HL-60 (cell line): Measurements from ENCODE around the gene LFNG.

Experiments
- DNase-seq, 2 experiments: peaks; one replicate each; pipeline ENCODE4 v3.0.0-alpha.2; 2010 to 2020; ENCODE audit warnings: low read depth in 1 of 2, low spot score in 1 of 2
- H3K27ac ChIP-seq: fragments of 250-450 bp; sonication (Bioruptor Pico); replicated peaks from 2 replicates; pipeline ENCODE4 v1.5.1; 2020; ENCODE audit warnings: mild to moderate bottlenecking, moderate library complexity
- H3K27me3 ChIP-seq: fragments of 250-450 bp; sonication (Bioruptor Pico); 2 replicates; pipeline ENCODE4 v1.5.1; 2021; ENCODE audit warnings: mild to moderate bottlenecking, moderate library complexity; ENCODE audit not compliant: insufficient read depth, poor library complexity, severe bottlenecking
- H3K4me3 ChIP-seq: replicated peaks from 2 replicates; pipeline ENCODE4 v1.5.1; 2011; ENCODE audit warnings: mild to moderate bottlenecking, control low read depth, low read length; ENCODE audit not compliant: insufficient read depth
- GABPA ChIP-seq: IDR thresholded peaks from 2 replicates; pipeline ENCODE4 v1.6.1; 2012; ENCODE audit warnings: low read depth
- POLR2AphosphoS5 ChIP-seq: IDR thresholded peaks from 2 replicates; pipeline ENCODE4 v1.6.1; 2012; ENCODE audit warnings: low read depth
- SPI1 ChIP-seq: IDR thresholded peaks from 2 replicates; pipeline ENCODE4 v1.6.1; 2012; ENCODE audit warnings: low read depth, mild to moderate bottlenecking, borderline replicate concordance
- TF ChIP-seq, protein P1 (sequence below): IDR thresholded peaks from 2 replicates; pipeline ENCODE4 v1.6.1; 2012; ENCODE audit warnings: low read depth; ENCODE audit not compliant: insufficient replicate concordance
- TF ChIP-seq, protein P2 (sequence below): IDR thresholded peaks from one replicate; pipeline ENCODE4 v1.5.1; 2011; ENCODE audit warnings: low read length, control low read depth, inconsistent platforms; ENCODE audit not compliant: insufficient read depth

LFNG gene

GRCh38 chr7:2525658-2526630 lies 6.4 kb downstream of the LFNG start:
- DNase-seq, result peak in 1 of 2 experiments; percentile 67
- no peak overlapping the region for H3K4me3 ChIP-seq
- no peaks in the 10 kb centered on the region for H3K27me3 ChIP-seq
- peak; percentile 83 for TF ChIP-seq SPI1
- TF ChIP-seq, protein P1, sequence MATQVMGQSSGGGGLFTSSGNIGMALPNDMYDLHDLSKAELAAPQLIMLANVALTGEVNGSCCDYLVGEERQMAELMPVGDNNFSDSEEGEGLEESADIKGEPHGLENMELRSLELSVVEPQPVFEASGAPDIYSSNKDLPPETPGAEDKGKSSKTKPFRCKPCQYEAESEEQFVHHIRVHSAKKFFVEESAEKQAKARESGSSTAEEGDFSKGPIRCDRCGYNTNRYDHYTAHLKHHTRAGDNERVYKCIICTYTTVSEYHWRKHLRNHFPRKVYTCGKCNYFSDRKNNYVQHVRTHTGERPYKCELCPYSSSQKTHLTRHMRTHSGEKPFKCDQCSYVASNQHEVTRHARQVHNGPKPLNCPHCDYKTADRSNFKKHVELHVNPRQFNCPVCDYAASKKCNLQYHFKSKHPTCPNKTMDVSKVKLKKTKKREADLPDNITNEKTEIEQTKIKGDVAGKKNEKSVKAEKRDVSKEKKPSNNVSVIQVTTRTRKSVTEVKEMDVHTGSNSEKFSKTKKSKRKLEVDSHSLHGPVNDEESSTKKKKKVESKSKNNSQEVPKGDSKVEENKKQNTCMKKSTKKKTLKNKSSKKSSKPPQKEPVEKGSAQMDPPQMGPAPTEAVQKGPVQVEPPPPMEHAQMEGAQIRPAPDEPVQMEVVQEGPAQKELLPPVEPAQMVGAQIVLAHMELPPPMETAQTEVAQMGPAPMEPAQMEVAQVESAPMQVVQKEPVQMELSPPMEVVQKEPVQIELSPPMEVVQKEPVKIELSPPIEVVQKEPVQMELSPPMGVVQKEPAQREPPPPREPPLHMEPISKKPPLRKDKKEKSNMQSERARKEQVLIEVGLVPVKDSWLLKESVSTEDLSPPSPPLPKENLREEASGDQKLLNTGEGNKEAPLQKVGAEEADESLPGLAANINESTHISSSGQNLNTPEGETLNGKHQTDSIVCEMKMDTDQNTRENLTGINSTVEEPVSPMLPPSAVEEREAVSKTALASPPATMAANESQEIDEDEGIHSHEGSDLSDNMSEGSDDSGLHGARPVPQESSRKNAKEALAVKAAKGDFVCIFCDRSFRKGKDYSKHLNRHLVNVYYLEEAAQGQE, result no peak
- TF ChIP-seq GABPA, result no peak
- H3K27ac ChIP-seq, result peak overlapping the region; percentile 33

DNA sequence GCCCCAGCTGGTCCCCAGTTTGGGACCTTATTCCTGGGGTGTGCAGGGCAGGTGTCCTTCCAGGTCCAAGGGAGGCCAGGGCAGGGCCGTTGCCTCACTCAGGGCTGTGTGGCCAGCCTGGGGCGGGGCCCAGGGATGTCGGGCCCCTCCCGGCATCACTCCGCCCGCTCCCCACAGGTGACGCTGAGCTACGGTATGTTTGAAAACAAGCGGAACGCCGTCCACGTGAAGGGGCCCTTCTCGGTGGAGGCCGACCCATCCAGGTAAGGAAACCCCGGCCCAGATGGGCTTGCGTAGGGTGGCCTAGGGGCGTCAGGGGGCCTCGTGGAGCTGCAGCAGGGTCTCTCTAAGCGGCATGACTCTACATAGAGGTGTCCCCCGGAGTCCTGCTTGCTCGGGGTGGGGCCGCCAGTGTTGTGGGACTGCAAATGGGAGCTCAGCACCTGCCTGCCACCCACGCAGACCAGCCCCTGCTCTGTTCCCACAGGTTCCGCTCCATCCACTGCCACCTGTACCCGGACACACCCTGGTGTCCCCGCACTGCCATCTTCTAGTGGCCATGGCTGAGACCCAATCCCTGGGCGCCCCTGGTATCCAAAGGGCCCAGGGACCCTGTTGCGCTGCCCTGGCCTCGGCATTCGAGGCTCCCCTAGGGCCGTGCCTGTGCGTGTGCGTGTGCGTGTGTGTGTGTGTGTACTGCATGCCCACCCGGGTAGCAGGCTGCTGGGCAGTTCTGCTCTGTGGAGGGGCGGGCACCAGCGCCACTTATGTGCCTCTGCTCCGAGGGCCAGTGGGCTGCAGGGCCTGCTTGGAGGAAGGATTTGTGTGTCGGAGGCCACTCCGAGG lies 7.3 kb downstream of the LFNG start:
- no peaks in the 10 kb centered on the region for H3K27me3 ChIP-seq

DNA sequence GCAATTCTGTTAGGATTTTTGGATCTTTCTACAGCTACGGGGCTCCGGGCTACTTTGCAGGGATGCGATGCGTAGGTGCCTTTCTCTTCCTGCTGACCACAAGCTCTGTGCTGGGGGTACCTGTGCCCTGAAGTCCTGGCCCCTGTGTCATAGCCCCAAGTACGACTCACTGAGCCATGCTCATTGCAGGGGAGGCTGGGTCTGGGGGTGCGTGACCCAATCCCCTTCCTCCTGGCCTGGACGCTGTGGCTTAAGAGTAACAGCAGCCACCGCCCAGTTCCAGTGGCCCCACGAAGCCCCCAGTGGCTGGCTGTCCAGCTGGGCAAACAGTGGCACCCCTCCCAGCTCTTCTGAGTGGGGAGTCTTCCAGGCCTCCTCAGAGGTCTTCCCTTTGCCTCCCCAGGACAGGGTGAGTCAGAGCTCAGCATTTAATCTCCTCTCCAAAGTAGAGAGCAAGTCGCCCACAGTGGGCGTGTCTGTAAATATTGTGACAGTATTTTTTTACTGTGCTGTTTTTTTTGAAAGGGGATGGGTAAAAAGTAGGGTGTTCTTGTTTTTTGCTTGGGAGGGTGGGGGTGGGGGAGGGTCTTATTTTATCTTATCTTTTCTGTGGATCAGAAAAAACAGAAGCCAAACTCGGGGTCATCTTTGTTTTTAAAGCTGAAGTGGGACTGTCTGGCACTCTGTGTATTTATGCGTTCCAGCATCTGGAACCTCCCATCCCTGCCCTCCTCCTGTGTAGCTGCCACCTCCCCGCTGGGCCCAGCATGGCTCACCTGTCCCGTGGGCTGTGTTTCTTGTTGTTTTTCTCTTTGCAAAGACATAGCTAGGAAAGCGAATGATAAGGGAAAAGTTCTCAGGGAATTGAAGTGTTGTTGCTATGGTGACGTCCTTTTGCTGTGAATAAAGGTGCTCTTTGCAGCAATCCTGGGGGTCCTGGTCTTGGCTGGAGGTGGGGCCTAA lies 8.2 kb downstream of the LFNG start:
- Histone ChIP-seq H3K27me3 (no peaks in the 10 kb centered on the region), H3K4me3 (no peak overlapping the region), H3K27ac (peak overlapping the region; percentile 97)
- TF ChIP-seq SPI1 (no peak), POLR2AphosphoS5 (no peak), GABPA (no peak)
- TF ChIP-seq, protein P1, result no peak
- TF ChIP-seq, protein P2, sequence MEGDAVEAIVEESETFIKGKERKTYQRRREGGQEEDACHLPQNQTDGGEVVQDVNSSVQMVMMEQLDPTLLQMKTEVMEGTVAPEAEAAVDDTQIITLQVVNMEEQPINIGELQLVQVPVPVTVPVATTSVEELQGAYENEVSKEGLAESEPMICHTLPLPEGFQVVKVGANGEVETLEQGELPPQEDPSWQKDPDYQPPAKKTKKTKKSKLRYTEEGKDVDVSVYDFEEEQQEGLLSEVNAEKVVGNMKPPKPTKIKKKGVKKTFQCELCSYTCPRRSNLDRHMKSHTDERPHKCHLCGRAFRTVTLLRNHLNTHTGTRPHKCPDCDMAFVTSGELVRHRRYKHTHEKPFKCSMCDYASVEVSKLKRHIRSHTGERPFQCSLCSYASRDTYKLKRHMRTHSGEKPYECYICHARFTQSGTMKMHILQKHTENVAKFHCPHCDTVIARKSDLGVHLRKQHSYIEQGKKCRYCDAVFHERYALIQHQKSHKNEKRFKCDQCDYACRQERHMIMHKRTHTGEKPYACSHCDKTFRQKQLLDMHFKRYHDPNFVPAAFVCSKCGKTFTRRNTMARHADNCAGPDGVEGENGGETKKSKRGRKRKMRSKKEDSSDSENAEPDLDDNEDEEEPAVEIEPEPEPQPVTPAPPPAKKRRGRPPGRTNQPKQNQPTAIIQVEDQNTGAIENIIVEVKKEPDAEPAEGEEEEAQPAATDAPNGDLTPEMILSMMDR, result no peak
- peak; percentile 55 to 58 for DNase-seq

More for the DNA sequence above, 7.3 kb downstream of the LFNG start:
- Histone ChIP-seq H3K27ac (peak overlapping the region; percentile 97; the same call in 1 of the 2 replicates), H3K4me3 (no peak overlapping the region)
- TF ChIP-seq, protein P2, result no peak
- no peak for TF ChIP-seq GABPA
- no peak for TF ChIP-seq SPI1
- TF ChIP-seq POLR2AphosphoS5, result no peak
- TF ChIP-seq, protein P1, result no peak
- DNase-seq, result no peak
